SU-DHL-6 (cell line): ENCODE measurements around the gene ABTB1.

Experiments
- H2AFZ ChIP-seq: fragments of 200-600 bp; sonication (generic); 2 replicates; pipeline ENCODE4 v1.6.1; 2014; ENCODE audit warnings: low read depth, mild to moderate bottlenecking, moderate library complexity, mixed read lengths, antibody characterized with exemption, low read length; ENCODE audit not compliant: severe bottlenecking
- H3F3A ChIP-seq: fragments of 200-600 bp; shearing (Covaris generic); 2 replicates; pipeline ENCODE4 v1.6.0; 2016; ENCODE audit warnings: antibody characterized with exemption, mild to moderate bottlenecking; ENCODE audit not compliant: insufficient read depth
- H3K27ac ChIP-seq: fragments of 200-600 bp; sonication (generic); 2 replicates; pipeline ENCODE4 v1.5.1; 2016; ENCODE audit warnings: low read depth, mild to moderate bottlenecking, low read length, moderate library complexity, mixed read lengths
- H3K27me3 ChIP-seq: fragments of 200-600 bp; sonication (generic), shearing (Covaris generic); 2 replicates; pipeline ENCODE4 v1.6.0; 2014; ENCODE audit warnings: mild to moderate bottlenecking, low read length
- H3K36me3 ChIP-seq: fragments of 200-600 bp; sonication (generic); 2 replicates; pipeline ENCODE4 v1.6.1; 2014; ENCODE audit warnings: mild to moderate bottlenecking, low read length, mixed read lengths
- H3K4me2 ChIP-seq: fragments of 300-600, 200-600 bp; shearing (Covaris generic), sonication (generic); 2 replicates; pipeline ENCODE4 v1.6.0; 2014; ENCODE audit warnings: low read length, low read depth, mild to moderate bottlenecking; ENCODE audit not compliant: poor library complexity, severe bottlenecking
- H3K4me3 ChIP-seq: fragments of 200-600 bp; sonication (generic); 2 replicates; pipeline ENCODE4 v1.5.1; 2014; ENCODE audit warnings: antibody characterized with exemption, low read length, mild to moderate bottlenecking, mixed read lengths; ENCODE audit not compliant: insufficient read depth, poor library complexity, severe bottlenecking
- H3K79me2 ChIP-seq: fragments of 200-600 bp; sonication (generic); 2 replicates; pipeline ENCODE4 v1.6.1; 2014; ENCODE audit warnings: mild to moderate bottlenecking, low read length, moderate library complexity; ENCODE audit not compliant: insufficient read depth
- H3K9ac ChIP-seq: fragments of 200-600 bp; sonication (generic); 2 replicates; pipeline ENCODE4 v1.7.0; 2014; ENCODE audit warnings: mild to moderate bottlenecking, low read length
- H3K9me2 ChIP-seq: fragments of 200-600 bp; sonication (generic); replicated peaks from 2 replicates; pipeline ENCODE4 v1.6.1; 2014; ENCODE audit warnings: low read length; ENCODE audit not compliant: insufficient read depth
- H3K9me3 ChIP-seq: fragments of 200-600 bp; sonication (generic); 2 replicates; pipeline ENCODE4 v1.6.1; 2014; ENCODE audit warnings: low read length, mixed read lengths; ENCODE audit not compliant: insufficient read depth
- H4K20me1 ChIP-seq: fragments of 200-600 bp; sonication (generic); 2 replicates; pipeline ENCODE4 v1.6.1; 2014; ENCODE audit warnings: low read depth, mild to moderate bottlenecking, antibody characterized with exemption, low read length, moderate library complexity, mixed read lengths
- CTCF ChIP-seq: fragments of 200-600 bp; sonication (generic); IDR thresholded peaks from one replicate; pipeline ENCODE4 v1.5.1; 2017; ENCODE audit warnings: antibody characterized with exemption, mild to moderate bottlenecking, low read length, moderate library complexity; ENCODE audit not compliant: insufficient read depth, poor library complexity, severe bottlenecking
- EZH2phosphoT487 ChIP-seq: fragments of 200-600 bp; sonication (generic), shearing (Covaris generic); conservative IDR thresholded peaks from 2 replicates; pipeline ENCODE4 v1.6.1; 2018; ENCODE audit warnings: mild to moderate bottlenecking, antibody characterized with exemption, low read length, moderate library complexity, mixed read lengths

Gene ABTB1

GRCh38 chr3:127694467-127695215 is 21.9 kb downstream of the ABTB1 start:
- H4K20me1 ChIP-seq: no peaks in the 10 kb centered on the region
- TF ChIP-seq CTCF (peak; percentile 43), EZH2phosphoT487 (no peak)
- no peaks in the 10 kb centered on the region for H3K27me3 ChIP-seq
- H3K27ac ChIP-seq: no peak overlapping the region
- no peak overlapping the region for H3K9ac ChIP-seq
- no peak overlapping the region for H2AFZ ChIP-seq
- no peaks in the 10 kb centered on the region for H3F3A ChIP-seq
- H3K4me3 ChIP-seq: no peak overlapping the region
- no peaks in the 10 kb centered on the region for H3K79me2 ChIP-seq
- H3K36me3 ChIP-seq: no peaks in the 10 kb centered on the region
- H3K4me2 ChIP-seq: no peak overlapping the region
- no peaks in the 10 kb centered on the region for H3K9me2 ChIP-seq
- H3K9me3 ChIP-seq: no peaks in the 10 kb centered on the region

- Histone ChIP-seq H3K27me3 (no peaks in the 10 kb centered on the region), H3K4me2 (peak overlapping the region; percentile 55), H3K9ac (peak overlapping the region; percentile 42), H3F3A (no peaks in the 10 kb centered on the region), H3K79me2 (no peaks in the 10 kb centered on the region), H3K9me3 (no peaks in the 10 kb centered on the region), H3K9me2 (no peaks in the 10 kb centered on the region), H2AFZ (peak overlapping the region; percentile 72), H3K27ac (peak overlapping the region; percentile 76), H4K20me1 (no peaks in the 10 kb centered on the region), H3K4me3 (peak overlapping the region; percentile 27), H3K36me3 (no peaks in the 10 kb centered on the region)
- TF ChIP-seq EZH2phosphoT487 (no peak), CTCF (no peak)
Observed at GRCh38 chr3:127697551-127698240, 24.9 kb downstream of the ABTB1 start.

- Histone ChIP-seq H3K4me3 (no peak overlapping the region), H3K9me3 (no peaks in the 10 kb centered on the region), H3K79me2 (no peaks in the 10 kb centered on the region), H3K27ac (no peak overlapping the region), H3K36me3 (no peaks in the 10 kb centered on the region), H3K27me3 (no peaks in the 10 kb centered on the region), H4K20me1 (no peaks in the 10 kb centered on the region), H2AFZ (no peak overlapping the region), H3K9ac (peak overlapping the region; percentile 42), H3K4me2 (peak overlapping the region; percentile 55), H3K9me2 (no peaks in the 10 kb centered on the region), H3F3A (no peaks in the 10 kb centered on the region)
- TF ChIP-seq EZH2phosphoT487: no peak
- TF ChIP-seq CTCF: no peak
Observed at GRCh38 chr3:127698286-127698685, 25.5 kb downstream of the ABTB1 start.
